WTC11 (cell line): ENCODE data around the gene CTDSPL2. TPM values are rescaled to one million over a fixed set of nuclear protein-coding genes. Genes with fewer than 3 reads are reported as not detected.
"Not testable (repeated sequence)": the region's sequence is repeated elsewhere in the genome, so short reads cannot be mapped to it uniquely, and the experiment has no call there.

Source experiments
- ATAC-seq: fragments of 200-7000 bp; cut with Tn5 transposase; 2 replicates; pipeline ENCODE4 v1.10.0; 2021; ENCODE audit warnings: mild to moderate bottlenecking, moderate library complexity
- CTCF ChIA-PET: fragments of 300-600 bp; sonication (Branson Sonifier 250); formaldehyde crosslinking; loops from one replicate; lab custom pipeline; 2021; ENCODE audit warnings: antibody characterized with exemption; lab: Charles Lee
- POLR2A ChIA-PET: fragments of 350-600 bp; sonication (Branson Sonifier 250); formaldehyde crosslinking; loops from one replicate; lab custom pipeline; 2021; ENCODE audit warnings: antibody characterized with exemption; lab: Charles Lee
- DNase-seq: peaks from one replicate; pipeline ENCODE4 v3.0.0; 2021; ENCODE audit warnings: low spot score
- H3K27ac Mint-ChIP-seq: 2 replicates; pipeline ENCODE4 v1.8.0; 2021; ENCODE audit warnings: mixed read lengths
- H3K27me3 Mint-ChIP-seq: 2 replicates; pipeline ENCODE4 v1.8.0; 2021; ENCODE audit warnings: low read depth, mild to moderate bottlenecking, moderate library complexity, mixed read lengths
- H3K36me3 Mint-ChIP-seq: 2 replicates; pipeline ENCODE4 v1.8.0; 2021; ENCODE audit warnings: mixed read lengths
- H3K4me1 Mint-ChIP-seq: 2 replicates; pipeline ENCODE4 v1.8.0; 2022; ENCODE audit warnings: mixed read lengths
- H3K4me3 Mint-ChIP-seq: 2 replicates; pipeline ENCODE4 v1.8.0; 2021; ENCODE audit warnings: mild to moderate bottlenecking, moderate library complexity, mixed read lengths
- H3K9me3 Mint-ChIP-seq: 2 replicates; pipeline ENCODE4 v1.8.0; 2021; ENCODE audit warnings: mixed read lengths
- CDX4 ChIP-seq: fragments of 250-450 bp; sonication (Bioruptor Pico); IDR thresholded peaks from 2 replicates; pipeline ENCODE4 v1.9.0; 2021; ENCODE audit warnings: moderate library complexity, mild to moderate bottlenecking, inconsistent platforms, borderline replicate concordance
- EMX1 ChIP-seq: fragments of 250-450 bp; sonication (Bioruptor Pico); IDR thresholded peaks from 2 replicates; pipeline ENCODE4 v1.8.0; 2021; ENCODE audit warnings: mild to moderate bottlenecking
- ETV6 ChIP-seq: sonication (generic); formaldehyde crosslinking; IDR thresholded peaks from 2 replicates; pipeline ENCODE4 v1.8.1; 2022; ENCODE audit warnings: mild to moderate bottlenecking, missing genetic modification reagents
- FOXJ3 ChIP-seq: sonication (generic); formaldehyde crosslinking; IDR thresholded peaks from 2 replicates; pipeline ENCODE4 v1.9.0; 2021; ENCODE audit warnings: missing genetic modification reagents, mild to moderate bottlenecking, borderline replicate concordance
- HMGXB4 ChIP-seq: sonication (generic); formaldehyde crosslinking; IDR thresholded peaks from 2 replicates; pipeline ENCODE4 v1.8.1; 2023; ENCODE audit warnings: mild to moderate bottlenecking, moderate library complexity, missing genetic modification reagents
- KAT7 ChIP-seq: sonication (generic); formaldehyde crosslinking; IDR thresholded peaks from 2 replicates; pipeline ENCODE4 v1.8.1; 2023; ENCODE audit warnings: missing genetic modification reagents, mild to moderate bottlenecking, borderline replicate concordance
- MAX ChIP-seq: sonication (generic); formaldehyde crosslinking; IDR thresholded peaks from 2 replicates; pipeline ENCODE4 v1.8.0; 2022; ENCODE audit warnings: mild to moderate bottlenecking, missing genetic modification reagents
- MYBL2 ChIP-seq: sonication (generic); formaldehyde crosslinking; IDR thresholded peaks from 2 replicates; pipeline ENCODE4 v1.8.1; 2023; ENCODE audit warnings: mild to moderate bottlenecking, moderate library complexity, missing genetic modification reagents
- OVOL2 ChIP-seq: fragments of 250-450 bp; sonication (Bioruptor Pico); IDR thresholded peaks from 2 replicates; pipeline ENCODE4 v1.9.0; 2021; ENCODE audit warnings: mild to moderate bottlenecking, borderline replicate concordance
- RELA ChIP-seq: sonication (generic); formaldehyde crosslinking; IDR thresholded peaks from 2 replicates; pipeline ENCODE4 v1.8.1; 2022; ENCODE audit warnings: missing genetic modification reagents, mild to moderate bottlenecking, borderline replicate concordance
- TEAD1 ChIP-seq: sonication (generic); formaldehyde crosslinking; IDR thresholded peaks from 2 replicates; pipeline ENCODE4 v1.8.0; 2022; ENCODE audit warnings: mild to moderate bottlenecking, missing genetic modification reagents
- USF1 ChIP-seq: sonication (generic); formaldehyde crosslinking; IDR thresholded peaks from 2 replicates; pipeline ENCODE4 v1.8.0; 2022; ENCODE audit warnings: mild to moderate bottlenecking, missing genetic modification reagents
- ZBTB43 ChIP-seq: sonication (generic); formaldehyde crosslinking; IDR thresholded peaks from 2 replicates; pipeline ENCODE4 v1.8.1; 2023; ENCODE audit warnings: mild to moderate bottlenecking, missing genetic modification reagents
- ZNF416 ChIP-seq: fragments of 250-450 bp; sonication (Bioruptor Pico); IDR thresholded peaks from 2 replicates; pipeline ENCODE4 v1.9.0; 2021; ENCODE audit warnings: mild to moderate bottlenecking, inconsistent platforms
- ZNF423 ChIP-seq: fragments of 250-450 bp; sonication (Bioruptor Pico); IDR thresholded peaks from 2 replicates; pipeline ENCODE4 v2.1.2; 2022; ENCODE audit warnings: mild to moderate bottlenecking, moderate library complexity
- ZNF425 ChIP-seq: fragments of 250-450 bp; sonication (Bioruptor Pico); conservative IDR thresholded peaks from 2 replicates; pipeline ENCODE4 v1.9.0; 2021; ENCODE audit warnings: mild to moderate bottlenecking
- total RNA-seq: library from RNA; stranded (reverse); gene quantifications from 3 replicates; pipeline ENCODE4 v1.2.3, GENCODE V29; 2021

Gene CTDSPL2
- total RNA-seq, 1 experiment from 2014 or later, result 65.2 TPM

GRCh38 chr15:44443515-44443914 is 16.1 kb downstream of the CTDSPL2 start (continued):
- TF ChIP-seq HMGXB4 (CRISPR knock-in tag), result no peak
- TF ChIP-seq, all 79 proteins: peak for 0

- H3K36me3 Mint-ChIP-seq, result peaks cover 23% of the 10 kb centered on the region
- H3K9me3 Mint-ChIP-seq, result peaks cover 4% of the 10 kb centered on the region
- no peak for TF ChIP-seq OVOL2
- 0 out of 2 replicates have a peak, but pooled peaks have one; percentile 26 for TF ChIP-seq USF1
- H3K27ac Mint-ChIP-seq, result no peak overlapping the region
- no peak overlapping the region for H3K4me3 Mint-ChIP-seq
- DNase-seq, result no peak
- no peaks in the 10 kb centered on the region for H3K27me3 Mint-ChIP-seq
- ATAC-seq, result no peak
- ChIA-PET CTCF (no interaction called here), POLR2A (no interaction called here)
- H3K4me1 Mint-ChIP-seq, result peaks cover 7% of the 10 kb centered on the region
These were observed 20.4 kb downstream of the CTDSPL2 start for GRCh38 chr15:44447772-44448376.

GRCh38 chr15:44450172-44450571 is 22.7 kb downstream of the CTDSPL2 start:
- no peaks in the 10 kb centered on the region for H3K27me3 Mint-ChIP-seq
- H3K4me3 Mint-ChIP-seq, result no peak overlapping the region
- peaks cover 32% of the 10 kb centered on the region for H3K36me3 Mint-ChIP-seq
- DNase-seq (no peak), ATAC-seq (no peak)
- ChIA-PET POLR2A (no interaction called here), CTCF (interaction anchor here (1.3 kb wide), 1 partner anchor 51 kb away, joined by 3 read pairs; no protein-coding TSS in a partner anchor)
- H3K9me3 Mint-ChIP-seq, result peaks cover 7% of the 10 kb centered on the region
- no peak overlapping the region for H3K27ac Mint-ChIP-seq
- peaks cover 7% of the 10 kb centered on the region for H3K4me1 Mint-ChIP-seq
- no peak for TF ChIP-seq KAT7 (CRISPR knock-in tag)
- no peak for TF ChIP-seq ZNF416 (CRISPR knock-in tag)
- no peak for TF ChIP-seq MAX (CRISPR knock-in tag)
- TF ChIP-seq FOXJ3 (CRISPR knock-in tag), result no peak
- TF ChIP-seq CDX4 (CRISPR knock-in tag), result no peak
- TF ChIP-seq ZNF423 (CRISPR knock-in tag), result no peak
- no peak for TF ChIP-seq ETV6 (CRISPR knock-in tag)
- TF ChIP-seq USF1, result no peak
- no peak for TF ChIP-seq ZBTB43 (CRISPR knock-in tag)
- TF ChIP-seq TEAD1 (CRISPR knock-in tag), result no peak
- no peak for TF ChIP-seq RELA (CRISPR knock-in tag)
- no peak for TF ChIP-seq ZNF425
- no peak for TF ChIP-seq MYBL2
- TF ChIP-seq EMX1, result no peak

GRCh38 chr15:44453578-44454283 is 26.3 kb downstream of the CTDSPL2 start:
- Mint-ChIP-seq H3K36me3 (peaks cover 20% of the 10 kb centered on the region), H3K4me1 (peaks cover 18% of the 10 kb centered on the region)
- POLR2A ChIA-PET, H3K27me3 Mint-ChIP-seq, ATAC-seq, DNase-seq, H3K9me3 Mint-ChIP-seq, H3K27ac Mint-ChIP-seq, H3K4me3 Mint-ChIP-seq, CTCF ChIA-PET: not testable (repeated sequence)
